GM10248 (cell line): ENCODE data around the gene ZDHHC11B.
"Not testable (repeated sequence)": the region's sequence is repeated elsewhere in the genome, so short reads cannot be mapped to it uniquely, and the experiment has no call there.

Experiments
- CTCF ChIA-PET: fragments of 300-600 bp; sonication (Branson Sonifier 250); formaldehyde crosslinking; extraction: SDS; loops from one replicate; lab custom pipeline; 2021; ENCODE audit warnings: antibody characterized with exemption; lab: Yijun Ruan, JAX
- POLR2A ChIA-PET: fragments of 350-650 bp; sonication (Branson Sonifier 250); formaldehyde crosslinking; extraction: SDS; loops from one replicate; lab custom pipeline; 2020; ENCODE audit warnings: antibody characterized with exemption; lab: Yijun Ruan, JAX
- DNase-seq: peaks from one replicate; pipeline ENCODE4 v3.0.0; 2012; ENCODE audit errors: extremely low spot score

The ZDHHC11B gene

DNA sequence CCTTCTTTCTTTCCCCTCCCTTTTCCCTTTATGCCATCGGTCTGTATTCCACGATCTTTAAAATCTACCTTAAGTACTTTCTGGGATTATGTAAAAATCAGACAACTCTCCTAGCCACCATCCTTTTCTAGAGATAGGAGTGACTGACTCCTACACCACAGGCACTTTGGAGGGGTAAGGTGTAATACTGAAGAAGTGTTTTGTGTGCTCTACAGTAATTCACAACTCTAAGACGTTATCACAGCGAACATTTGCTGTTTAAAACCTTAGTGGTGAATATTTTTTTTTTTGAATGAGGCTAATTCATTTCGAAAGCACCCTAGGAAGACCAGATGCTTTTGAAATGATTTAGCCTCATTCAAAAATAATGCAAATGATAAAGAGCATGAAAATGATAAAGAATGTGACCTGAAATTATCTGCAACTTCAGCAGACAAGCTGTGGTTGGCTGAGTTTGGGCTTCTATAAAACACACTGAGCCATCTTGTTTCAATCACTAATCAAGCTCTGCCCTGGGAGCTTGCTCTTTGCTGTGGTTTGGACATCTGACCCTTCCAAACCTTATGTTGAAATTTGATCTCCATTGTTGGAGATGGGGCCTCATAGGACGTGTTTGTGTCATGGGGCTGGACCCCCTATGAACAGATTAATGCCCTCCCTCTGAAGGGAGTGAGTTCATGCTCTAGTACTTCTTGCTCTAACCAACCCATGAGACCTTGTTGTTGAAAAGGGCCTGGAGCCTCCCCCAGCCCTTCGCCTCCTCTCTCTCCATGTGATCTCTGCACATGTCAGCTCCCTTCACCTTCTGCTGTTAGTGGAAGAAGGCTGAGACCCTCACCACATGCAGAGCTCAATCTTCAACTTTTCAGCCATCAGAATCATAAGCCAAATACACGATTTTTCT is 70.1 kb downstream of the ZDHHC11B start:
- DNase-seq, CTCF ChIA-PET, POLR2A ChIA-PET: not testable (repeated sequence)

DNA sequence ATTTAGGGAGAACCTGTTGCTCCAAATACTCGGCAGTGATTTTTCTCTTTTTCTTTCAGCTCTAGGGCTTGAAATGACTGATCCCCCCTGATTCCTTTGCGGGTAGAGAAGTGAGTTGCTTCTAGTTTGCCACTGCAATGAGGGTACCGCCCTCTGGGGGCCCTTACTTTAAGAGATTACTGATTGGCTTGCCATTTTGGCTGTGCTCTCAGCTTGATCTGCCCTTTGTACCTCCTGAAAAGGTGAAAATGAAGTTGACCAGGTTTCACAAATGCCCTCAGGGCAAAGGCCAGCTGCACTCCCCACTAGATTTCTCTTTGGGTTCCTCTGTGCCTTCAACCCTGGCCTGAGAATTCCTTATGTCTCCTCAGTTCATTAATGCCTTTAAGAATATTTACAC is 70.8 kb downstream of the ZDHHC11B start:
- DNase-seq, CTCF ChIA-PET, POLR2A ChIA-PET: not testable (repeated sequence)

GRCh38 chr5:708848-709517 is 75.5 kb downstream of the ZDHHC11B start:
- DNase-seq, CTCF ChIA-PET, POLR2A ChIA-PET: not testable (repeated sequence)

GRCh38 chr5:708374-708773 is 76.2 kb downstream of the ZDHHC11B start:
- CTCF ChIA-PET, DNase-seq, POLR2A ChIA-PET: not testable (repeated sequence)

DNA sequence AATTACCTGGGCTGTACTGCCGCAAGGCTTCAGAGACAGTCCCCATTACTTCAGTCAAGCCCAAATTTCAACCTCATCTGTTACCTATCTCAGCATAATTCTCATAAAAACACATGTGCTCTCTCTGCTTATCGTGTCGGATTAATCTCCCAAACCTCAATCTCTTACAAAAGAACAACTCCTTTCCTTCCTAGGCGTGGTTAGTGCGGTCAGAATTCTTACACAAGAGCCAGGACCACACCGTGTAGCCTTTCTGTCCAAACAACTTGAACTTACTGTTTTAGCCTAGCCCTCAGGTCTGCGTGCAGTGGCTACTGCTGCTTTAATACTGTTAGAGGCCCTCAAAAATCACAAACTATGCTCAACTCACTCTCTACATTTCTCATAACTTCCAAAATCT is 78.4 kb downstream of the ZDHHC11B start:
- POLR2A ChIA-PET, CTCF ChIA-PET, DNase-seq: not testable (repeated sequence)

- DNase-seq, POLR2A ChIA-PET, CTCF ChIA-PET: not testable (repeated sequence)
Measured at GRCh38 chr5:696753-697702, 87.5 kb downstream of the ZDHHC11B start.

DNA sequence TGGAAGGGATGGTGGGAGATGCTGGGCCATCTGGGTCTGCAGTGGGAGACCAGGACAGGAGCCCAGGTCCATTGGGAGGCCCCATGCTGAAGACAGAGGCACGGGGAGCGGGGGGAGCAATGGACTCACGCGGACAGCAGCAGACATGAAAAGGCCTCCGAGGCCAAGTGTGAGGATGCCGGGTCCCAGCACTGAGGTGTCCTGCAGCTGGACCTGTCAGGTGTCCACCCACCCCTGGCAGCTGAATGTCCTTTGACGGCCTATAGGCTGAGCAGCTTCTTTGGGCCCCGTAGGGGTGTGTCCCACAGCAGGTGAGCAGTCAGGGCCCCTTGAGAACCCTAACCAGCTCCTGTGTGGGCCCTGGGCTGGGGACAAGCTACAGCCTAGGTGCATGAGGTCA is 88.3 kb downstream of the ZDHHC11B start:
- POLR2A ChIA-PET, DNase-seq, CTCF ChIA-PET: not testable (repeated sequence)

- CTCF ChIA-PET, POLR2A ChIA-PET, DNase-seq: not testable (repeated sequence)
Measured at GRCh38 chr5:695475-695874, 89.1 kb downstream of the ZDHHC11B start.

DNA sequence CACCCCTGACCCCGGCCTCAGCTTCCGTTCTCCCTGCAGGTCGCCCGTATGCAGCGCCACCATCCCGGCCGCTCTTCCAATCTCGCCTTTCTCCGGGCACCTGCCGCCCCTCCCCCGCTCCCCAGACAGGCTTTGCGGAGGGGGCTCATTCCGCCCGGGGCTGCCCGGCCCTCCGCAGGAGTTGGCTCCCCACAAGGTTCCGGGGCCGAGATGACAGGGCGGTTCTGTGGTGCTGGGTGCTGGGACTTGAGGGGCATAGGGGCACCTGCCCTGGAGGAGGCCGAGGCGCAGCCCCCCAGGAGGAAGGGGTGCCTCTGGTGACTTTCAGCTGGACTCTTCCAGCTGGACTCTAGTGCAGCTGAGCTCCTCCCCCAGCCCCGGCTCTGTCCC is 90.5 kb downstream of the ZDHHC11B start:
- DNase-seq, CTCF ChIA-PET, POLR2A ChIA-PET: not testable (repeated sequence)

GRCh38 chr5:693271-694041 is 91.1 kb downstream of the ZDHHC11B start, which contains the start of gene TPPP:
Gene TPPP (minus strand): TSS chr5:693352. CDS start chr5:678060, 15,292 bp downstream.
- peak; percentile 88 for DNase-seq
- POLR2A ChIA-PET: not testable (repeated sequence)

GRCh38 chr5:692529-693041 is 91.9 kb downstream of the ZDHHC11B start:
- DNase-seq: peak; percentile 19
- POLR2A ChIA-PET, CTCF ChIA-PET: not testable (repeated sequence)

More at GRCh38 chr5:693271-694041, 91.1 kb downstream of the ZDHHC11B start, which contains the start of gene TPPP:
- CTCF ChIA-PET: not testable (repeated sequence)
